HAP-1 (cell line): Measurements from ENCODE around the gene BRD3OS.

Experiments
- DNase-seq, 2 experiments: peaks; one replicate each; pipeline ENCODE4 v3.0.0-alpha.2; 2016 to 2020; ENCODE audit warnings: low spot score in 2 of 2
- H3K27me3 ChIP-seq: fragments of 250-450 bp; sonication (Bioruptor Pico); 2 replicates; pipeline ENCODE4 v1.5.1; 2020; ENCODE audit warnings: low read depth, mild to moderate bottlenecking, moderate library complexity
- H3K36me3 ChIP-seq: fragments of 250-450 bp; sonication (Bioruptor Pico); replicated peaks from 2 replicates; pipeline ENCODE4 v1.5.1; 2020; ENCODE audit warnings: mild to moderate bottlenecking
- H3K4me1 ChIP-seq: fragments of 250-450 bp; sonication (Bioruptor Pico); 2 replicates; pipeline ENCODE4 v1.5.1; 2020; ENCODE audit warnings: mild to moderate bottlenecking
- H3K4me3 ChIP-seq: fragments of 250-450 bp; sonication (Bioruptor Pico); 2 replicates; pipeline ENCODE4 v1.5.1; 2020; ENCODE audit warnings: mild to moderate bottlenecking, moderate library complexity
- H3K9me3 ChIP-seq: fragments of 250-450 bp; sonication (Bioruptor Pico); 2 replicates; pipeline ENCODE4 v1.5.1; 2020; ENCODE audit warnings: mild to moderate bottlenecking, moderate library complexity
- in situ Hi-C: fragments of 300-500 bp; cut with MboI; formaldehyde crosslinking; loops from 3 replicates; pipeline ENCODE4 v1.14.3; 2020; ENCODE audit warnings: low sequenced_read_pairs, inconsistent platforms, mixed read lengths

Gene BRD3OS

DNA sequence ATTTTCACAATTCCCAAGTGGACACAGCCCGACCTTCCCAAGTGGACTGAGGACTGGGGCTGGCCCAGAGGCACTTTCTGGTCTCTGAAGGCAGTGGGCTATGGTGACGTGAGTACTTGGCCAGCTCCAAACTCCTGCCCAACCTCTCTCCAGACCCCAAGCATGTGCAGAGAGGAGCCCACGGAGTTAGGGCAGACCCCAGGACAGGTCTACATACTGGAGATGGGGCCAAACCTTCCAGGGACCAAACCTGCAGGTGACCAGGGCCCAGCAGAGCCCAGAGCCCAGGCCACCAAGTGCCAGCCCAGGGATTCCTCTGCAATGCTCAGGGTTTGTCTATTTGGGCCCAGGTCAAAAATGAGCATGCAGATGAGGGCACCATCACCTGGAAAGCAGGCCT is 27.2 kb downstream of the BRD3OS start:
- no peak overlapping the region for H3K4me3 ChIP-seq

DNA sequence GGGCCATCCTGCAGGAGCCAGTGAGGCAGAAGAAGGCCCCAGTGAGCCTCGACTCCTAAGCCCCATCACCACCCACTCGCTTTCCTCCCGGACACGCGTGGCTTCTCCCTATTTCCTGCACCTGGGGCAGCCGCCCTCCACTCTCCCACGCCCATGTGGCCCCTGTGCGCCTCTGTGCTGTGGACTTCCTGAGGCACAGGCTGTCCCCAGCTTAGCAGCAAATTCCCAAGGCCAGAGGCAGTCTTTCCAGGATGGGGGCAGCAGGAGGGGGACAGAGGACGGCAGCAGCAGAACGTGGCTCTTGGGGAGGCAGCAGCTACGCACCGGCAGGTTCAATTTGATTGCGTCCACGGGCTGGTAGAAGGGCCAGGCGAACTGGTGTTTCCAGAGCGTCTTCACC is 27.7 kb downstream of the BRD3OS start:
- H3K4me1 ChIP-seq, result no peaks in the 10 kb centered on the region
- in situ Hi-C loops, result no loop called here
- no peaks in the 10 kb centered on the region for H3K27me3 ChIP-seq
- DNase-seq, result no peak
- no peaks in the 10 kb centered on the region for H3K9me3 ChIP-seq
- H3K36me3 ChIP-seq, result peaks cover 48% of the 10 kb centered on the region
- no peak overlapping the region for H3K4me3 ChIP-seq

More for the DNA sequence above, 27.2 kb downstream of the BRD3OS start:
- no peak for DNase-seq
- no peaks in the 10 kb centered on the region for H3K27me3 ChIP-seq
- H3K4me1 ChIP-seq, result no peaks in the 10 kb centered on the region
- H3K36me3 ChIP-seq, result peaks cover 52% of the 10 kb centered on the region
- in situ Hi-C loops, result no loop called here
- no peaks in the 10 kb centered on the region for H3K9me3 ChIP-seq

DNA sequence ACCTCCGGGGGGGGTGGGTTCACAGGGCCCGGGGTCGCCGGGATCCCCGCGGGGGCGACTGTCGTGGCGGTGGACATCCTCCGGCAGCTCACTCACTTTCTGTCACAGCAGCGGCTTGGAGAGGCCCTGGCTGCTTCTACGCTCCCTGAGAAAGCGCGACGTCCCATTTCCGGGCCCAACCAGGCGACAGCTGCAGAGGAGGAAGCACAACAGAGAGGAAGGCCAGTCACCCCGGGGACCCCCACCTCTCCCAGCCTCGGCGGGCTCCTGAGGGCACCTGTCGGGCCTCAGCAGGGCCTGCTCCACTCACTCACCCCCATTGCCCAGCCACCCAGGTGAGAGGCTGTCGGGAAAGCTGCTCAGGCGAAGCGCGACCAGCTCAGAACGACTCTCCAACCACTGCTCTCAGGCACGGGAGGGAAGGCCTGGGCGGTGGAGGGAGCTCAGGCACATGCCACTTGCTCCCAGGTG is 28.2 kb downstream of the BRD3OS start:
- no peak for DNase-seq
- Histone ChIP-seq H3K4me1 (no peaks in the 10 kb centered on the region), H3K36me3 (peaks cover 43% of the 10 kb centered on the region), H3K4me3 (no peak overlapping the region), H3K9me3 (no peaks in the 10 kb centered on the region), H3K27me3 (no peaks in the 10 kb centered on the region)
- in situ Hi-C loops, result no loop called here

DNA sequence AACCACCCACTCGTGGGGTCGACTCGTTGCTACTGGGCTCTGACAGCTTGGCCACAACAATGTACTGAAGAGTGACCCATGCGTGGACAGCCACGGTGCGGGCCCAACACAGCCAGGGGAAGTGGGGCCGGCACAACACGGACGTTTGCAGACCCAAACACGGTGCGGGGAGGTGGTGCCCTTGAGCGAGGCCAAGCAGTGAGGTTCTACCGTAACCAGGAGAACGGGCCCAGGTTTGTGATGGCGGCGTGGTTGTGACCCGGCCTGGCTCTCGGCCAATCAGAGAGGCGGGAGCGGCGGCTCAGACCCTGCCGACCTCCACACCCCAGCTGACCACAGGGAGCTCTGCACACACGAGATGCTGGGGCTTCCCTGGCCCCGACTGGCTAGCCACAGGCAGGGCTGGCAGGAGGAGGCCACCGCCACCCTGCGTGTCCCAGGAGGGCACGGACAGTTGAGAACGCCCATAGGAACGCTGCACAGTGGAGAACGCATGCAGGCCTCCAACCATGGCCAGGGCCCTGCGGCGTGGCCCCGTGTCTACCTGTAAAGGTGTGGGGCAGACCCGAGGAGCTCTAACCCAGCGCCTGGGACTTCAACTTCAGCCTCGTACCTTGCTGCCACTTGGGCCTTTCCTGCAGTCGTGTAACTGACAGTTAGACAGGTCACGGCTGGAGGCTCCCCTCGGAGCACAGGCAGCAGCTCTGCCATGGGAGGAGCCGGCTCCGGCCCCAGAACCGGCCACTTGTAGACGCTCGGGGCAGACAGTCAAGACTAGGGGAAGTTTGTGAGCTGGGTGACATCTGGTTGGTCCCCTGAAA is 28.9 kb downstream of the BRD3OS start:
- no peak overlapping the region for H3K4me3 ChIP-seq
- H3K36me3 ChIP-seq, result peaks cover 38% of the 10 kb centered on the region
- no peaks in the 10 kb centered on the region for H3K4me1 ChIP-seq
- no peaks in the 10 kb centered on the region for H3K9me3 ChIP-seq
- H3K27me3 ChIP-seq, result no peaks in the 10 kb centered on the region
- DNase-seq, result no peak
- in situ Hi-C loops, result no loop called here

DNA sequence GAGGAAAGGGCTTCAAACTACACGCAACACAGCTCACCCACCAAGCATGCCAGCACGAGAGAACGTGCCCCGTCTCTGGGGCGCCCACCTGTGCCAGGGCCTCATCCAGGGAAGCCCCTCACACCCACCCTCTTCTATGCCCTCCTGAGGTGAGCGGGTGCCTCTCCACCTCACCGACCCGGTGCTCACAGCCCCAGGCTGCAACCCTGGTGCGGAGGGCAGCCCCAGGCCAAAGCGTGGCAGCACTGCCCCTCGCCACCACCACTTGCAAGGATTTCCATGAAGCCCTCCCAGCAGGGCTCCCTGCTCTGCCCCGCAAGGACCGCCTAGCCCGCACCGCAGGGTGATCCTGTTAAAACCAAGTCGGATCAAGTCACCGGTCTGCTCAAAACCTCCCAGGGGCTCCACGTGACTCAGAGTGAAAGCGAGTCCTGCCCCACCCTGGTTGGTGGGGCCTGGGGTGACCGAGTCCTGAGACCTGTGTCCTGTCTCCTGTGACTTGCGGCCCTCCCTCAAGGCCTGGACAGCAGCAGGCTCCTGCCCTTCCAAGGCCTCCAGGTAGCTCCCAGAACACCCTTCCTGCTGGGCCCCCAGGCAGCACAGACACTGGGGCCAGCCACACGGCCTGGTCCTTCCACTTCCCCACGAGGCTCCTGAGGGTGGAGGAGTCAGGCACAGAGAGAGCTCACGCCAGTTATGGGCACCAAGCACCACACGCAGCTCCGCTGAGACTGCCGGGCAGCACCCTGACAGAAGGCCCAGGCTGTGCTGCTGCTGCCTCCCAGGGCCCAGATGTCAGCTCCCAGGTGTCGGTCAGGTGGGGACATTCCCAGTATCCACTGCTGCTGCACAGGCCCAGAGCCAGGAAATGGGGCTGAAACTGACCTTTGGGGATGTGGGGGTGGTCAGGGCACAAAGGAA is 29.9 kb downstream of the BRD3OS start:
- peak in 1 of 2 experiments; percentile 1 for DNase-seq
- in situ Hi-C loops, result no loop called here
- Histone ChIP-seq H3K4me3 (no peak overlapping the region), H3K27me3 (no peaks in the 10 kb centered on the region), H3K36me3 (peaks cover 28% of the 10 kb centered on the region), H3K4me1 (no peaks in the 10 kb centered on the region), H3K9me3 (no peaks in the 10 kb centered on the region)

DNA sequence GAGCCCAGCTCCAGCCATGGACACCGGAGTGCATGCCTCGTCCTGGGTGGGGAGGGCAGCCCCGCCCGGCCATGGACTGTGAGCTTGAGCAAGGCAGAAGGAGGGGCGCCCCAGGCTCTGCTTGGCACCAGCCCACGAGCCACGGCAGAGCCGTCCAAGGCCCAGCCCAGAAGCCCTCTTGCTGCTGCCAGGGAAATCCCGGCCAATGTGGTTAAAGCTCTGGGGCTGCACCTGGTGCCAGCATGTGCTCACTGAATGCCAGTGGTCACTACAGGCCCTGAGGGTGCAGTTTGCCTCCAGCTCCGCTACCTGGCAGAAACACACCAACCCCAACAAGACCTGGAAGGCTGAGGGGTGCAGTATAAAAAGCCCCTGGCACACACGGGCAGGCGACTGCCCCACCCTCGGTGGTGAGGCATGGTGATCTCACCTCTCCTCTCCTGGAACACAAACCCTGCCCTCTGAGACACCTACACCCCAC is 30.7 kb downstream of the BRD3OS start:
- H3K4me3 ChIP-seq, result no peak overlapping the region
- H3K9me3 ChIP-seq, result no peaks in the 10 kb centered on the region
- H3K36me3 ChIP-seq, result peaks cover 20% of the 10 kb centered on the region
- in situ Hi-C loops, result no loop called here
- no peaks in the 10 kb centered on the region for H3K27me3 ChIP-seq
- H3K4me1 ChIP-seq, result no peaks in the 10 kb centered on the region
- DNase-seq, result no peak

DNA sequence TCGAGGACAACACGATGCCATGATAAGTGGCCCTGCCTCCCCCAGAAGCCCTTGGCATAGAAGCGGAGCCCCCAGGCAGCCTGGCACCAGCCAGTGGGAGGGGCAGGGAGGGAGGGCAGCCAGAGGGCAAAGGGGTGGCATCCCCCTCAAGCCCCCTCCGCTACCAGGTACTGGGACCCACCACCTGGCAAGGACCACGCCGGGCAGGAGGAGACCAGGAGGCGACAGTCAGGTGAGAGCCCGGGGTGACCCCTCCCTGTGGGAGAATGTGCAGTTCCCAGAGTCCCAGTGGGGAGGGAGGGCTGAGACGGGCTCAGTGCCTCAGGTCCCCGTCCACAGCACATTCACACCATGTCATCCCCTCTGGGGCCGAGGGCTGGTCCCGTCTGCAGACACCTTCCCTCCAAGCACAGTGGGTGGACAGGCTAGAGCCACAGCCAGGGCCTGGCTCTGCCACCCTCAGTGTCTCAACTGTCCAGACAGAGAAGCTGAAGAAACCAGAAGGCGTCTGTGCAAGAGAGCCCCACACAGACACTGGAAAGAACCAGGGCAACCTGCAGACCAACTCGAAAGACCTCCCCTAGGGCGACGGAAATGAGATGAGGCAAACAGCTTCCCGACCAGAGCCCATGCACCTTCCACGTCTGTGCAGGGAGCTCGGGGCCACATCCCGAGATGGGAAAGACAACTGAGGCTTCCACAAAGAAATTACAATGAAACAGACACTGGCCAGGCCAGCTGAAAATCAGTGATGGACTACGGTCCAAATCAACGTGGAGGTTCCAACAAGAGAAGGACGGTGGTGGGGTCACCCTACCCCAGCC is 31.4 kb downstream of the BRD3OS start:
- no peak overlapping the region for H3K4me3 ChIP-seq
- H3K4me1 ChIP-seq, result no peaks in the 10 kb centered on the region
- no peaks in the 10 kb centered on the region for H3K27me3 ChIP-seq
- peaks cover 13% of the 10 kb centered on the region for H3K36me3 ChIP-seq
- H3K9me3 ChIP-seq, result no peaks in the 10 kb centered on the region
- DNase-seq, result no peak
- in situ Hi-C loops, result no loop called here

DNA sequence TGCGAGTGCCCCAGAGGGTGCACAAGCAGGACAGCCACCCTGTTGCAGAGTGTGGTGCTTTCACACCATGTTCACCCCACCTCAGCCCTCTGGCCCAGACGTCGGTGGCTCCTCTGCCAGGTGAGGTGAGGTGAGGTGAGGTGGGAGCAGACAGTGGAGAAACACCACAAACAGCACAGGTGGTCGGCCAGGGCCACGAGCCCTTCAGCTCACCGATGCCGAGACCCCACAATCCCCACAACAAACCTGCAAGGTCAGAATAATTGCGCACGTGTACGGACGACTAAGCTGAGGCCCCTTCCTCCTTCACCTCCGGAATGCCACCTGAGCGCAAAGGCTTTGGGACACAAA is 32.0 kb downstream of the BRD3OS start:
- H3K4me1 ChIP-seq, result no peaks in the 10 kb centered on the region
- in situ Hi-C loops, result no loop called here
- DNase-seq, result no peak

DNA sequence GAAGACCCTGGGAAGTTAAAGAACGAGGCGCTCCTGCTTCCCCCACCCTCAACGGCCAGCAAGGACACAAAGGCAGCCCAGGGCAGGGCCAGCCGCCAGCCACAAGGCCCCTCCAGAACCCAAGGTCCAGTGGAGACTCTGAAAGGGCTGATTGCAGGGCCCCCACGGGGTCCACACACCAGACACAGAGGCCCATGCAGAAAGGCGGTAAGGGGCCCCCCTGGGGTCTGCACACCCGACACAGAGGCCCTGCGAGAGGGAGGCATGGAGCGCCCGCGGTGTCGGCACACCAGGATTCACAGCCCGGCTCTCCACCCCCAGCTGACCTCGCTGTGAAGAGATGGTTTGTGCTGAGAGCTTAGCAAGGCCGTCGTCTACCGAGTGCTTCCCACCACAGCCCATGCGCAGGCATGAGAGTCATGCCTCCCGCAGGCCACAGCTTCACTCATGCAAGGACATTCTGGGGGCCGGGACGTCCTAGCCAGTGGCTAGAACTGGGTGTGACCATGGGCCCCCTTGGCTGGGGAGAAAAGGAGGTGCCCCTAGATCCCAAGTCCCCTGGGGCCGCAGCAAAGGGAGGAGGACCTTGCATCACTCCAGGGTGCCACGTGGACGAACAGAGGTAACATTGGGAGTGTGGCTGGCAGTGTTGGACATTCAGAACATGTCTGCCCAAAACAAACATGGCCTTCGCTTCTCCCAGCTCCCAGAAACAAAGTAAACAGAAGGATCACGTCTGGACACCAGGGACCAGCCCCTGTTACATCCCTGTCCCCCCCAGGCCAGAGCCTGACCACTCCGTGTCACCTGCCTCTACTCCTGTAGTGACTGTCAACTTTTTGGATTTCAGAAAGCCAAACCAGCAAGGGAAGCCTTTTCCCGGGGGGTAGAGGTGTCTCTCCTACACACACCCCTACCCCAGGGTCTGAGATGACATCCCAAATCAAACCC is 32.7 kb downstream of the BRD3OS start:
- peaks cover 2% of the 10 kb centered on the region for H3K36me3 ChIP-seq
- no peak overlapping the region for H3K4me3 ChIP-seq
- in situ Hi-C loops, result no loop called here
- no peaks in the 10 kb centered on the region for H3K9me3 ChIP-seq
- no peak for DNase-seq
- H3K27me3 ChIP-seq, result no peaks in the 10 kb centered on the region
- H3K4me1 ChIP-seq, result no peaks in the 10 kb centered on the region

More for the DNA sequence above, 32.0 kb downstream of the BRD3OS start:
- no peaks in the 10 kb centered on the region for H3K27me3 ChIP-seq
- no peak overlapping the region for H3K4me3 ChIP-seq
- H3K9me3 ChIP-seq, result no peaks in the 10 kb centered on the region
- H3K36me3 ChIP-seq, result peaks cover 10% of the 10 kb centered on the region

DNA sequence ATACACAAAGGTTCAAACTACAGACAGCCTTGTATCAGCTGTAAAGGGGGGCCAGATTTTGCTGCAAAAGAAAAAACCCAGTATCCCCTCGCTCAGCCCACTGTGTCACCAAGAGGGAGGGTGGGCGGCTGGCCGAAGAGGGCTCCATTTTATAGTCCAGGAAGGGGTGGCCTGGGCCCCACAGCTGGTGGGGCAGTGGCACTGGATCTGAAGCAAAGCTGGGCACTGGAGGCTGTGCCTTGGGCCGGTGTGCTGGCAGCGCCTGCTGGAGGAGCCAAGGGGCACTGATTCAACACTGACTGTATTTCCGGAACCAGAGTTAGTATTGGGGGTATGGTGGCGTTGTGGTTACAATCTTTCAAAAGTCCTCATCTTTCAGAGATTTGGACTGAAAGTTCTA is 33.4 kb downstream of the BRD3OS start:
- Histone ChIP-seq H3K4me3 (no peak overlapping the region), H3K27me3 (no peaks in the 10 kb centered on the region), H3K9me3 (no peaks in the 10 kb centered on the region), H3K4me1 (no peaks in the 10 kb centered on the region), H3K36me3 (no peaks in the 10 kb centered on the region; the same call in 1 of the 2 replicates)
- DNase-seq, result no peak
- in situ Hi-C loops, result no loop called here

DNA sequence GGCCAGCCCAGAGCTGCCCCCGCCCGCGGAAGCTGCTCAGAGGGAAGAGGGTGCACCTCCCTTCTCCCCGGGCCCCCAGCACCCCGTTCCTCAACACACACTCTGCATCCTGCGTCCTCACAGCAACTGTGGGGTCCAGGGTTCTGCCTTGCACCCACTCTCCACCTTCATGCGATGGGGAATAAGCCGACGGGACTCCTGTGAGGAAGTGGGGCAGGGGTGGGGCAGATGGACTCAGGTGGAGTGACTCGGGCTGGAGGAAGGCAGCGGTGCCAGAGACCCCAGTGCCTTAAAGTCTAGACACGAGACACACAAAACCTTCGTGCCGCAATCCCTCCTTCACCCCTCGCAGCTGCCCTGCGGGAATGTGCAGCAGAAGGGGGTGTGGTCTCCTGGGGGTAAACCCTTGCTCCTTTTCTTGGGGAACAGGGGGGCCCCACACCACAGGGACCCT is 33.9 kb downstream of the BRD3OS start:
- H3K4me1 ChIP-seq, result no peaks in the 10 kb centered on the region
- no peaks in the 10 kb centered on the region for H3K27me3 ChIP-seq
- no peak for DNase-seq

DNA sequence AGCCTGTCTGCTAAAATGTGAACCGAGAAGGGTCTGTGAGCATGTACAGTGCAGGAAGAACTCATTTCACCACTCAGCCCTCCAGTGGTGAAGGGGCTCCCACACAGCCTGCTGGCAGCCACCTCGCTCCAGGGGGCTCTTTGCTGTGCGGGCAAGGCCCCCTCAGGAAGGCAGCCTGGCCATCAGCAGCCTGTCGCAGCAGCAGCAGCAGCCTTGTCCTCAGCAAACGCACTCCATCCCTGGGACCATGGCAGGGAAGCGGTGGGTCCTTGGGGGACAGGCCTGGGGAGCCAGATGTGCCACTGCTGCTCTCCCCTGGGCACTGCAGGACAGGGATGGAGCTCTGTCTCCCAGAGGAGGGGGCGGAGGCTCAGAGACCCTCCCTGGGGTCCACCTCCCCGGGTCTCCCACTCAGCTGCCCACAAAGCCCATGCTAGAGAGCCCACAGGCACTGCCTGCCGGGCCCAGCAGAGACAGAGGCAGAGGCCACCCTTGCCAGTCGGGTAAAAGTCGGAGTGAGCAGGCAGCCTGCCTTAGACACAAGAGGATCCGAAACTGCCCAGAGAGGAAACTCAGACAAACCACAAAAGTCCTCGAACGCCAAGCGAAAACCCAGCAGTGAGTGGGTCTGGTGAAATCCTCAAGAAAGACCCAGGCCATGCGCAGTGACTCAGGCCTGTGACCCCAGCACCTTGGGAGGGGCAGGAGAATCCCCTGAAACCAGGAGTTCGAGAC is 34.5 kb downstream of the BRD3OS start:
- H3K4me1 ChIP-seq, result no peaks in the 10 kb centered on the region

More for the DNA sequence above, 33.9 kb downstream of the BRD3OS start:
- no peaks in the 10 kb centered on the region for H3K36me3 ChIP-seq
- H3K9me3 ChIP-seq, result no peaks in the 10 kb centered on the region
- no peak overlapping the region for H3K4me3 ChIP-seq
- in situ Hi-C loops, result no loop called here

More for the DNA sequence above, 34.5 kb downstream of the BRD3OS start:
- H3K36me3 ChIP-seq, result no peaks in the 10 kb centered on the region
- no peaks in the 10 kb centered on the region for H3K9me3 ChIP-seq
- H3K4me3 ChIP-seq, result no peak overlapping the region
- H3K27me3 ChIP-seq, result no peaks in the 10 kb centered on the region
- no peak for DNase-seq
- in situ Hi-C loops, result no loop called here
